ENCODE results near the gene ATXN7L1.

Gene ATXN7L1

DNA sequence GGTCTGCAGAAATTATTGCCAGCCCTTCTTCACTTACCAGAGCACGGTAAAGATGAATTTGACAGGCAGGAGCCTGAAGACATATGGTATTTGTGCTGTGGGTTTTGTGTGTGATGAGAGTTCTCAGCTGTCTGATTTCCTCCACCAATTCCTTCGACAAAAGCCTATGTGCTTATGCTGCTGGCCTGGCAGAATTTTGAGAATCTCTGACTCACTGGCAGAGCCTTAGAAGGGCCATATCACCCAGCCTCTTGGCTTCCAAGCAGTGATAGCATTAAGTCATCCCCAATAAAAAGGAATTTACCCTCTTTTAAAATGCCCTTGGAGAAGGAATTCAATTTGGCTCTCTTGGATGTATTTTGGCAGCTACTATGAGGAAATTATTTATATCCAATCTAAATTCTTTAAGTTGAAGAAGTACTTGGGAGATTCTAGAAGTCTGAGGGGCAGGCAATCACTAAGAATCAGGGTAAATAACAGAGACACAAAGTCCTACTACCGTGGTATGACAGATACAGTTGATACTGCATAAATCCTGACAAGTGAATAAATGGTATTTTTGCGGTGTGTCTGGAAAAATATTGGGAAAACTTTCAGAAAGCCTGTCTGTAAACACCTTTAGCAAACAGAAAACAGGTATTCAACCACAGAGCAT lies 226.5 kb downstream of the ATXN7L1 start:
- DNase-seq (ENCODE audit: low read depth in 2 of 2): no peak

DNA sequence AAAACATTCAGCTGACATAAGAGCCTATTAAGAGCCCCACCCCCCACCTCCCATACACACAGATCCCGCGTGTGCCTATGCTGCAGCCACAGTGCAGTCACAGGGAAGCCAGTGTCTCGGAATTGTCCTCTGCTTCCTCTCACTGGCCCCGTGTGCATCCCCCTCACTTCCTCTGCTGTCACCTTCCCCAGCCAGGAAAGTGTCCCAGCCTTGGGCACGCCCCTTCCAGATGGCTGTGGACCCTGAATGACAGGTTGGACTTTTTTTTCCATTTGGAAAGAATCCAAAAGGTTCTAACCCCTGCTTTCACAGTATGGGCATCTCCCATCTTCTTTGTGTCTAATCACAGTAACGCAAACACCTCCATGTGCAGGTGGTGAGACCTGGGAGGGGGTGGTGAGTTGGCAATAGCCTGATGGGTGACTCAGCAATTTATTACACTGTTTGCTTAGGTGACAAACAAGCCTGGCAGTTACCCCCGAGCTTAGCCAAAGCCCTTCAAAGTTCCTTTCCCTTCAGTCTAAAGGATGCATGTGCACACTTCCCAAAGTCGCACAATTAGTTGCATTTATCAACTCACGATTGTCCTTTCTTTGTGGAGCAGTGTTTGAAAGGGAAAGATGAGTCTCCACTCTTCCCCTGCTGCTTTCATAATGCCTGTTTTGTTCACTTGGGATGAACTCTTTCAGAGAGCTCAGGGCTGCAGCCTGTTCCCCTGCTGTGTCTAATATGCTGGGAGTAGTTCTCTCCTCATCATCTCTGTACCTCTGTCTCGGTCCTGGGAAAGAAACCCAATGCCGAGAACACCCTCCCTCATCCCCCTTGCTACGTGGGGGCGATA lies 227.6 kb downstream of the ATXN7L1 start:
- DNase-seq (ENCODE audit: low read depth in 2 of 2): no peak

DNA sequence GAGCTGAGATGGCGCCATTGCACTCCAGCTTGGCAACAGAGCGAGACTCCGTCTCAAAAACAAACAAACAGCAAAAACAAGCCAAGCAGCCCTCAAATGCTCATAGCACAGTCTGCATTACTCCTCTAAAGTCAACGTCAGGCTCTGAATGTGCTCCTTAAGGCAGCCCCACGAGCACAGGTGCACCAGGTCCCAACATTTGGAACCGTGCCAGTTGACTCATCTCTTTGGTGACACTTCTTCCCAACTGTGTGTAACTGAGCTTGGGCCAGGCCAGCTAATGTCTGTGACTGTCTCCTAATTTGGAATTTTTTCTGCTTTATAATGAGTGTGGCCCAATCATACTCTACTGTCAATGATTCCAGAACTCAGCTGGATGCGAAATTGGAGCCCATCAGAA lies 228.8 kb downstream of the ATXN7L1 start:
- peak in 1 of 2 donors; percentile 3 for DNase-seq (ENCODE audit: low read depth in 2 of 2)

DNA sequence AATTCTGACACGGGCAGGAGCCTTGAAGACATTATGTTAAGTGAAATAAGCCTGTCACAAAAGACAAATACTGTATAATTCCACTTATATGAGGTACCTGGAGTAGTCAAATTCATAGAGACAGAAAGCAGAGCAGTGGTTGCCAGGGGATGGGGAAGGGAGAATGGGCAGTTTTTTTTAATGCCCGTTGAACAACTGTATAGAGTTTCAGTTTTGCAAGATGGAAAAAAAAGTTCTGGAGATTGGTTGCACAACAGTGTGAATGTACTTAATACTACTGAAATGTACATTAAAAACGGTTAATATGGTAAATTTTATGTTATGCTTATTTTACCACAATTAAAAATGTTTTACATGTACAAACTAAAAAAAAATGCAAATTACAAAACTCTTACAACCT lies 231.5 kb downstream of the ATXN7L1 start:
- DNase-seq (ENCODE audit: low read depth in 2 of 2): no peak

GRCh38 chr7:105643851-105644250 lies 232.5 kb downstream of the ATXN7L1 start:
- no peak for DNase-seq (ENCODE audit: low read depth in 2 of 2)

DNA sequence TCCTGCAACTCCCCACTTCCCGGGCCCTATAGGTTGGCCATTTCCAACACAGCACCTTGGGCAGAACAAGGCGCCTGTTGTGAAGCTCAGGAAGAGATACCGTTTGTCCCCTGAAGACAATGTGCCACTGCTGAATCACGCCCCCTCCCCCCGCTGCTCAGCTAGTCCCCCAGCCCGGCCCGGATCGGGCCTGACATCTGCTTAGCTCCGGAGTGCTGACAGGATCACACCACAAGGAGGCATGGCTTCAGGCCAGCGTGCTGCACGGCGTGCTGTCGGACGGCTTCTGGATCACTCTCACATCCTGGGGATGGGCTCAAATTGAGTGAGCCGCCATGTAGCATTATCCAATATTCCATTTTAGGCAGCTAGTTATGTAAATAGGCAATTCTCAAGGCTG lies 233.0 kb downstream of the ATXN7L1 start:
- DNase-seq (ENCODE audit: low read depth in 2 of 2): no peak

GRCh38 chr7:105642264-105642663 lies 234.1 kb downstream of the ATXN7L1 start:
- no peak for DNase-seq (ENCODE audit: low read depth in 2 of 2)

DNA sequence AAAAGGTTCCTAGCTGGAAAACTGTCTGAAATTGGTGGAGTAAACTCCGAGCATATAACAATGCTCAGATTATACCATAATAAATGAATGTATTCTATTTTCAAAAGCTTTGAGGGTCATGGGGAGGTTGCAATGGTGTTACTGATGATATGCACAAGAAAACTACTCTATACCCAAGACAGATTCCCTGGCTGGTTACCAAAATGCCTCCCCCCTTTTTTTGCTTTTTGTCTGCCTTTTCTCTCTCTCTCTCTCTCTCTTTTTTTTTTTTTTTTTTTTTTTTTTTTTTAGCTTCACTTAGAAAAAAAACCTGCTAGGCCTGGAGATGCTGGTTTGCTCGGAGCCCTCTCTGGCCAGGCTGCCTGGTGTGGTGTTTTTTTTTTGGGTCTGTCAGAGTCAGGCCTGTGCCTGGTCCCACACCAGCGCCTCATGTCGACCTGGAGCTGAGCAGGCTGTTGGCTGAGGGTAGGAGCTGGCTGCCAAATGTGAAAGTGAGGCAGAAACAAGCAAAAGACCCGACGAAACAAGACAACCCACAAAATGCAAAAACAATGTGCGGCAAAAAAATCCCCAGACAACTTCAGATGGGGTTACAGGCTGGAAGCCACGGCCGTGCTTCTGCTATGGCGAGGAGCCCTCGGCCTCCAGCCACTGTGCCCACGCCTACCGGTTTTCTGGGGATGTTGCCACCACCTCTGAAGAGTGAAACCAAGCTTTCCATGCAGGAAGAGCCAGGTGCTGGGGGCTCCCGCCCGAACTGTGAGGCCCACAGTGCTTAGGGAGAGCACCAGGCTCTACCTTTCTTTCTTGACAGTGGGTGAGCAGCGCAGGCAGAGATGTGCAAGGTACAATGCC lies 235.2 kb downstream of the ATXN7L1 start:
- no peak for DNase-seq (ENCODE audit: low read depth in 2 of 2)

GRCh38 chr7:105639667-105640493 lies 236.5 kb downstream of the ATXN7L1 start:
- DNase-seq (ENCODE audit: low read depth in 2 of 2): no peak

GRCh38 chr7:105638902-105639495 lies 237.4 kb downstream of the ATXN7L1 start:
- no peak for DNase-seq (ENCODE audit: low read depth in 2 of 2)

DNA sequence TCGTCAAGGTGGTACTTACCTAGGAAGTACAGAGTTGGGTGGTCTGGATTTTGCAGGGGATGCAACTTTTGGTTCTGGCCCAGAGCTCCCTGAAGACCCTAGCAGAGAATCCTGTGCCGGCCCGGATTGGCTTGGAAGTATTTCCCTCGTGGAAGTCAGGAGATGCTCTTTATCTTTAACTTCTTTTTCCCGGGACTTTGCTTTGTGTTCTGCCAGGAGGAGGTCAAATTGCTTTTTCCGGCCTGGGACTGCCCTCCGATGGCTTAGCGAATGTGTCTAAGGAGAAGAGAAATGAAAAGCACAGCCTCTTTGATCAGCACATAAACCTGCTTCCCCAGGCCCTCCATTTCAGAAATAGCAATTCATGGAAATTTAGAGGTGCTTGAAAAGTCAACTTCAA lies 238.1 kb downstream of the ATXN7L1 start:
- DNase-seq (ENCODE audit: low read depth in 2 of 2): no peak

- no peak for DNase-seq (ENCODE audit: low read depth in 2 of 2)
These were observed 238.6 kb downstream of the ATXN7L1 start for GRCh38 chr7:105637755-105638154.

DNA sequence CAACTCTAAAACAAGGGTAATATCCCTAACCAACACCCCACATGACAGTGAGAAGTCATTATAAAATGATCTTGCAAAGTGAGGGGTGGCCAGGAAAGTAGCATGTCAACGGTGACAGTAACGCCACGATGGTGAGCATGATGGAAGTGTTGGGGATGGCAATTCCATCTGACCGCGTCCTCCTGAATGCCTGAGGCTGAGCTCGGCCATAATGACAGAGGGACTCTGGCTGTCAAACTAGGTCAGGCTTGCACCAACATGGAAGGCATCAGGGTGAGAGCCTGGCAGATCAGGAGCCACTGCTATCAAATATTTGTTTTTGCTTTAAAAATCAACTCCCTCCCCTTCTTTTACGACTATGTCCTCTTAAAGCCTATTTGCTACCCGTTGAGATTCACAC lies 239.4 kb downstream of the ATXN7L1 start:
- no peak for DNase-seq (ENCODE audit: low read depth in 2 of 2)

- DNase-seq (ENCODE audit: low read depth in 2 of 2): no peak
These were observed 241.2 kb downstream of the ATXN7L1 start for GRCh38 chr7:105635197-105635596.

DNA sequence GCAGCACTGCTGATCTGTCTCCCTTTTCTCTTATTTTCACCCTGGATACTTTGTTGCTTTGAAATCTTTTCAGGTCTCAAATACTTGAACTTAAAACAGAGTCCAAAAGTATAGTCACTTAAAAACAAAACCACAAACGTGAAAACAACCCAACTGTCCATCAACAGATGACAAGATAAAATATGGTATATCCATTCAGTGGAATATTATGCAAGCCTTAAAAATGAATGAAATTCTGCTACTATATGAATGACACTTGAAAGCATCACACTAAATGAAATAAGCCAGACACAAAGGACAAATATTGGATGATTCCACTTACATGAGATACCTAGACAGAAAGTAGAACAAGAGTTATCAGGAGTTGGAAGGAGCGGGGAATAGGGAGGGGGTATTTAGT lies 250.4 kb downstream of the ATXN7L1 start:
- no peak for DNase-seq (ENCODE audit: low read depth in 2 of 2)

GRCh38 chr7:105623906-105624305 lies 252.5 kb downstream of the ATXN7L1 start:
- DNase-seq (ENCODE audit: low read depth in 2 of 2): no peak

DNA sequence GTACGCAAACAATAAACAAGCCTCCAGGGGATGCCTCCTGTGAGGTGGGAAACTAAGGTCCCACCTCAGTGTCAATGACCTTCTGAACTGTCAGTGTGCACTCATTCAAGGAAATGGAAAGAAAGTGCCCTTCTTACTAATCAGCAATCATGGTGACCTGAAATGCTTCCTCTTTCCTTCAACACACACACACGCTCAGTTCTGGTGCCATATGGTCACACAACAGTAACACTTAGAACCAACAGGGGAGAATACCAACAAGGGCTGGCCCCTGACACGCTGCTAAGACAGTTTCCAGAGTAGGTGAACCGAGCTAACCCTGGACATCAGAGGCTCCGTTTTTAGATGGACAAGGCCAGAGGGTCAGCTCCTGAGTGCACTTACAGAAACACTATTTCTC lies 253.0 kb downstream of the ATXN7L1 start:
- DNase-seq (ENCODE audit: low read depth in 2 of 2): no peak

- no peak for DNase-seq (ENCODE audit: low read depth in 2 of 2)
These were observed 254.2 kb downstream of the ATXN7L1 start for GRCh38 chr7:105622106-105622731.

- no peak for DNase-seq (ENCODE audit: low read depth in 2 of 2)
These were observed 254.8 kb downstream of the ATXN7L1 start for GRCh38 chr7:105621617-105622016.

DNA sequence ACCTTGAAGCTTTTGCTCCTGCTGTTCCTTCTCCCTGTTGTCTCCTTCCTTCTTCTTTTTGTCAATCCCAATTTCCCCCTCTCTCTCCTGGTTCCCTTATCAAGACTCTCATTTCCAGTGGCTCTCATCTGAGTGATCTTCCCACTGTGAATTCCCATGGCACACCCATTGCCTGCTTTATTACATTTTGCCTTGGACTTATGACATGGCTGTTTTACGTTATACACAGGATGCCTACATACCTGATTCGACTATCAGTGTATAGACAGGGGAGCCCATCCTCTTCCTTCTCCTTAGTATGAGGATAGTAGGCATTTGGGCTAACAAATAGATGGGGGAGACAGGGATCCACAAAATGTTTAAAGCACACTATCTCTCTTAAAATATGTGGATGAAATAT lies 255.2 kb downstream of the ATXN7L1 start:
- no peak for DNase-seq (ENCODE audit: low read depth in 2 of 2)

DNA sequence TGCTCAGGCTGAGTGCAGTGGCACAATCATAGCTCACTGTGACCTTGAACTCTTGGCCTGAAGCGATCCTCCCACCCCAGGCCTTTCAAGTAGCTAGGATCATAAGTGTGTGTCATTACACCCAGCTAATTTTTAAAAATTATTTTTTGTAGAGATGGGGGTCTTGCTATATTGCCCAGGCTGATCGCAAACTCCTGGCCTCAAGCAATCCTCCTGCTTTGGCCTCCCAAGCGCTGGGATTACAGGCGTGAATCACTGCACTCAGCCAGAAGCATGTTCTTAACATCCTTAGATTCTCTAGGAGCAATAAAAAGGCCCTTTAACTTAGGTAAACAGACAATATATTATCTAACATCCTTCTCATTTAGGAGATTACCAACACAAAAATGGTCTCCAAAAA lies 256.8 kb downstream of the ATXN7L1 start:
- DNase-seq (ENCODE audit: low read depth in 2 of 2): no peak

Data from stimulated activated CD8-positive, alpha-beta memory T cell treated with anti-CD3 and anti-CD28 coated beads, Interleukin-2, amount 100 ng/mL, for 48 hours (primary cell).